ENCODE measurements around the gene PGGHG.
"Not testable (repeated sequence)": the region's sequence is repeated elsewhere in the genome, so short reads cannot be mapped to it uniquely, and the experiment has no call there.

PGGHG gene

DNA sequence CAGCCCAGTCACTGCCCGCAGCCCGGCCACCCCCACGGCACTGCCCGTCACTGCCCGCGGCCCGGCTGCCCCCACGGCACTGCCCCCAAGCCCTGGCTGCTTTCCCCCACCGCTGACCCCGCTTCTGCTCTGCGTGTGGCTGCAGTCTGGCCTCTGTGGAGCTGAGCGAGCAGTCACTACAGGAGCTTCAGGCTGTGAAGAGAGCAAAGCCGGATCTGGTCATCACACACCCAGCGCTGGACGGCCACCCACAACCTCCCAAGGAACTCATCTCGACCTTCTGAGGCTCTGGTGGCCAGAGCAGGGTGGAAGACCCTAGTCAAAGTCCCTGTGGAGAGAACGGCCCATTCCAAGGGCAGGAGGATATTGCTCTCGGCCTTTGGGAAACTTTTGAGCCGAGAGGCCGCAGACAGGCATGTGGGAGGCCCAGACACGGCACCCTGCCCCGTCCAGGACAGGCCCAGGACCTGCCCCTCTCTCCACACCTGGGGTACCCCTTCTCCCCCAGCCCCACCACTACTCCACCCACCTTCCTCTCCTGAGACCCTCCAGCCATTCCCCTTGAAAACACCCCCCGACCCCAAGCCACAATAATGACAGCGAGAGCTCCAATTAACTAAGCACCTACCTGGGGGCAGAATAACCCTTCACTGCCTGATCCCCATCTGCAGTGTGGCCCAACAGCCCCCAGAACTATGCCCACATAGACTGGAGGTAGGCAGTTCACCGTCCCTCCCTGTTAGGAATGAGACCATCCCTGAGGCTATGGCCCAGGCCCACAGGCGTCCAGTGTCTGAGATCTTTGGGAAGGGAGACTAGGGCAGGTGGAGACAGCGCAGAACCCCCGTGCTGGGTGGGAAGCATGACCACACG, 3.7 kb upstream of the PGGHG start:
- DNase-seq (ENCODE audit: low read depth) = no peak

DNA sequence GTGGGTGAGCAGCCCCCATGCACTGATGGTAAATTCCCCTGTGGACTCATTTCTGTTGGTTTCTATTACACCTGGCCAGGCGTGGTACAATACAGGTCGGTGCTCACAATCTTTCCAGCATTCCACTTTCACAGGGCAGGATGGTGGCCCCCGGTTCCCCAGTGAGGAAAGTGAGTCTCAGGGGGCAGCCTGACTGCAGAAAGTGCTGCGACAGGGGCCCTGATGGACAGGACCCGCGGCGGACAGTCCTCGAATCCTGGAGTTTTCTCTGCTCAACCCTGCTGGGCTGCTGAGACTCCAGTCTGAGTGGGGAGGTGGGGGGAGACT, 3.1 kb upstream of the PGGHG start:
- DNase-seq (ENCODE audit: low read depth) = no peak

GRCh38 chr11:286977-287820, 1.7 kb upstream of the PGGHG start:
- not testable (repeated sequence) for DNase-seq (ENCODE audit: low read depth)

- DNase-seq (ENCODE audit: low read depth) = no peak
These were observed 977 bp upstream of the PGGHG start for GRCh38 chr11:287821-288477.

GRCh38 chr11:289398-289711, 429 bp downstream of the PGGHG start:
- DNase-seq (ENCODE audit: low read depth) = no peak

- DNase-seq (ENCODE audit: low read depth) = no peak
These were observed 1.0 kb downstream of the PGGHG start for GRCh38 chr11:289712-290620.

GRCh38 chr11:290621-291231, 1.8 kb downstream of the PGGHG start:
- no peak for DNase-seq (ENCODE audit: low read depth)

DNA sequence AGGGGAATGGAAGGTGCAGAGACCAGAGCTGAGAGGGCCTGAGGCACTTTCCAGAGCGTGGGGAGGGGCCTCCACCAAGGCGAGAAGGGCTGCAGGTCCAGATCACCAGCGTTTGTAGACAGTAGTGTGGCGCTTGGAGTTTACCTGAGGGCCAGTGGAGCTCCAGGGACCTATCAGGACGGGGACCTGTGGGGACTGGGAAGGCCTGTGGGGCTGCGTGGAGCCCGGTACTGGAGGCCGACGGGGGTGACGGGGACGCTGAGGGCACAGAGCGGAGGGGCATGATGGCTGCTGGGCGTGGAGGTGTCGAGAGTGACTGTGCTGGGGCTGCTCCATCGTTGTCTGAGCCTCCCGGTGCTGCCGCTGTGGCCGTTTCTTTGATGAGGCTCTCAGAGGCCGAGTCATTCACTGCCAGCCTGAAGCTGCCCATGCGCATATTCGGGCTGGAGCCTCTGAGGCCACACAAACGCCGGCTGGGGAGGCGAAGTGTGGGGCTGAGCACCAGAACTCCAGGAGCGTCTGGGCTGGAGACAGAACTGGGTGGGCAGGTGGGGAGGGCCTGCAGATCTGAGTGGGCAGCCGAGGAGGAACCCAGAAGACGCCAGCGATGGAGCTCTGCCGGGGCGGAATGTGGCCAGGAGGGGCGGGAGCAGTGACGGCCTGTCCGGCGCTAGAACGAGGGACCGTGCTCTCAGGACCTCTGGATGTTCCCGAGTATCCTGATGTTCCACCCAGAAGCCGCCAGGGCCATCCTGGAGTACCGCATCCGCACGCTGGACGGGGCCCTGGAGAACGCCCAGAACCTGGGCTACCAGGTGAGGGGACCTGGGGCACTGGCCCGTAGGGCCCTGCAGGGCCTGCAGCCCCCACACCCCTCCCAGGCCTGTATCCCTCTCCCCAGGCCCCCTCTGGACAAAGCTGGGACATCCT, 2.6 kb downstream of the PGGHG start:
- no peak for DNase-seq (ENCODE audit: low read depth)

DNA sequence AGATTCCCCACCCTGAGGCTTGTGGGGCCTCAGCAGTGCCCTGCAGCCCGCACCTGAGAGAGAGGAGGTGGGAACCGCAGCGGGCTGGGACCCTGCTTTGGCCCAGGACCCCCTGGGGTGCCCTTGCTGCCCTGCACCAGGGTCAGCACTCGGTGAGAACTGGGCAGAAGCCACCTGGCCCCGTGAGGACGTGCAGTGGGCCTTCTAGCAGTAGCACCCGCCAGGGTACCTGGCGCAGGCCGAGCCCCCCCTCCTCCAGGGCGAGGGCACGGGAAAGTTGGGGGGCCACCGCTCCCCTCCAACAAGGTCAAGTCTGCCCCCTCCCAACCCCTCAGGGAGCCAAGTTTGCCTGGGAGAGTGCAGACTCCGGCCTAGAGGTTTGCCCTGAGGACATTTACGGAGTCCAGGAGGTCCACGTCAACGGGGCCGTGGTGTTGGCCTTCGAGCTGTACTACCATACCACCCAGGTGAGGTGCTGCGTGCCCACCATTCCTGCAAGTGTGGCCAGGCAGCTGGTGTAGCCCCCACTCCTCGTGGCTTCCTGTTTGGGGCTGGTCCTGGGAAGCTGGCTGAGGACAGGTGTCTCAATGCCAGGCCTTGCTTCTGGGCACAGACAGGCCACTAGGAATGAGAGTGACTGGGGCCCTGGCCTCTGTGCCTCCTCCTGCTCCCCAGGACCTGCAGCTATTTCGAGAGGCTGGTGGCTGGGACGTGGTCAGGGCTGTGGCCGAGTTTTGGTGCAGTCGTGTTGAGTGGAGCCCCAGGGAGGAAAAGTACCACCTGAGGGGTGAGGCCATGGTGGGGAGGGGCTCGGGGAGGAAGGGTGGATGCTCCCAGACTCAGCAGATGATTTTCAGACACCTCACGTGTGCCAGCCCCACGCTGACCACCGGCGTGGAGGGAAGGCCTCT, 3.5 kb downstream of the PGGHG start:
- DNase-seq (ENCODE audit: low read depth) = no peak

GRCh38 chr11:293271-293851, 4.4 kb downstream of the PGGHG start:
- no peak for DNase-seq (ENCODE audit: low read depth)

GRCh38 chr11:293852-294661, 5.1 kb downstream of the PGGHG start:
- DNase-seq (ENCODE audit: low read depth) = no peak

GRCh38 chr11:294780-295179, 5.9 kb downstream of the PGGHG start:
- no peak for DNase-seq (ENCODE audit: low read depth)

- DNase-seq (ENCODE audit: low read depth) = no peak
These were observed 6.6 kb downstream of the PGGHG start for GRCh38 chr11:295351-296170.

GRCh38 chr11:296171-297050, 7.5 kb downstream of the PGGHG start:
- no peak for DNase-seq (ENCODE audit: low read depth)

DNA sequence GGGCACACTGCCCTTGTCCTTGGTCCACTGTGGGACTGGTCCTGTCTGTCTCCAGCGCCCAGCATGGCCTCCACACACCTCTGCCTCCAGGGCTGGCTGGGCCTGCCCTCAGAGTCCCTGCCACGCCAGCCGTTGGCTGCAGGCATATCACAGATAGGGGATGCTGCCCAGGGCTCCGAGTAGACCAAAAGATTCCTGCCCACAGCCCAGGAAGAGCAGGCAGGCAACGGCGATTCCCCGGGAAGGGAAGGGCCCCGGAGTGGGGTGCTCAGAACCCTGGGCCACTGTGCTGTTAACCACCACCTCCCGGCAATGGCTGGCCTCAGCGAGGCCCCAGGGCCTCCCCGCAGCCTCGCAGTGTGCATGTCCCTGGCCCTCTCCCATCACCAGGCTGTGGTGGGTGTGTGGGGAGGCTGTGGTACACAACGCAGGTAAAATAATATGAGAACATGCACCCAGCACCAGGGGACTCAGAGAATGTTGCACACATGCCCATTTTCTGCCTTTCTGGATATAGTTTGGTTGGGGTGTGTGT, 8.2 kb downstream of the PGGHG start:
- no peak for DNase-seq (ENCODE audit: low read depth)

All from stimulated activated CD8-positive, alpha-beta memory T cell treated with anti-CD3 and anti-CD28 coated beads, Interleukin-15, amount 100 ng/mL, for 24 hours (primary cell).